ENCODE measurements around the gene RHOG. TPM values are rescaled to one million over a fixed set of nuclear protein-coding genes. Genes with fewer than 3 reads are reported as not detected.

Gene RHOG
- 10 to 100 TPM; 10.9 to 15.8 TPM for total RNA-seq

GRCh38 chr11:3840870-3841425 lies at the start of gene RHOG:
RHOG (minus strand) TSS chr11:3840959; CDS start chr11:3828138, 12,821 bp downstream.
- no peaks in the 10 kb centered on the region for H3K27me3 ChIP-seq
- ATAC-seq, result peak; percentile 86
- no peaks in the 10 kb centered on the region for H3K36me3 ChIP-seq (replicated peaks in 1 of 2; ENCODE audit: insufficient read depth in 1 of 2, low read depth in 2 of 2)
- H3K4me1 ChIP-seq, result peaks cover 35% of the 10 kb centered on the region
- H3K9me3 ChIP-seq, result no peaks in the 10 kb centered on the region
- TF ChIP-seq POLR2A (IDR thresholded peaks at IDR 0.05), result peak in 1 of 3 donors; percentile 39
- no peak for TF ChIP-seq CTCF (IDR thresholded peaks at IDR 0.05)
- peak within 1 kb of the TSS; percentile 86 to 96 (median 90) for H3K27ac ChIP-seq
- peak; percentile 73 to 84 (median 77) for DNase-seq
- intact Hi-C loops (cut with DNase I), result no loop called here
- WGBS, 2 donors, result 0% methylated on average over 4 to 37 of the region's 42 CpGs
- H3K4me3 ChIP-seq, result peak within 1 kb of the TSS; percentile 65 to 96

- WGBS, 2 donors, result 91 to 93% methylated on average over 2 of the region's 2 CpGs
- no peak overlapping the region for H3K4me3 ChIP-seq
- H3K27ac ChIP-seq, result no peak overlapping the region
- no peak for TF ChIP-seq POLR2A (IDR thresholded peaks at IDR 0.05)
- TF ChIP-seq CTCF (IDR thresholded peaks at IDR 0.05), result no peak
- H3K27me3 ChIP-seq, result no peaks in the 10 kb centered on the region
- DNase-seq (no peak), ATAC-seq (no peak)
- intact Hi-C loops (cut with DNase I), result no loop called here
- H3K4me1 ChIP-seq, result peaks cover 21% of the 10 kb centered on the region
- no peaks in the 10 kb centered on the region for H3K36me3 ChIP-seq (replicated peaks in 1 of 2; ENCODE audit: insufficient read depth in 1 of 2, low read depth in 2 of 2)
- no peaks in the 10 kb centered on the region for H3K9me3 ChIP-seq
Measured at GRCh38 chr11:3890014-3890413, 49.3 kb upstream of the RHOG start.

- Histone ChIP-seq H3K36me3 (replicated peaks in 1 of 2; ENCODE audit: insufficient read depth in 1 of 2, low read depth in 2 of 2) (no peaks in the 10 kb centered on the region), H3K9me3 (no peaks in the 10 kb centered on the region), H3K4me3 (no peak overlapping the region), H3K4me1 (peaks cover 9% of the 10 kb centered on the region), H3K27me3 (no peaks in the 10 kb centered on the region), H3K27ac (no peak overlapping the region)
- DNase-seq (no peak), ATAC-seq (no peak)
- intact Hi-C loops (cut with DNase I), result no loop called here
- no peak for TF ChIP-seq CTCF (IDR thresholded peaks at IDR 0.05)
- no peak for TF ChIP-seq POLR2A (IDR thresholded peaks at IDR 0.05)
Measured at GRCh38 chr11:3888876-3889275, 48.1 kb upstream of the RHOG start.

GRCh38 chr11:3886985-3887384 lies 46.2 kb upstream of the RHOG start:
- H3K27me3 ChIP-seq, result no peaks in the 10 kb centered on the region
- no peaks in the 10 kb centered on the region for H3K36me3 ChIP-seq (replicated peaks in 1 of 2; ENCODE audit: insufficient read depth in 1 of 2, low read depth in 2 of 2)
- no peak overlapping the region for H3K27ac ChIP-seq
- intact Hi-C loops (cut with DNase I), result no loop called here
- WGBS, 2 donors, result 83 to 92% methylated on average over 1 of the region's 1 CpG
- DNase-seq (no peak), ATAC-seq (no peak)
- H3K4me3 ChIP-seq, result no peak overlapping the region
- no peaks in the 10 kb centered on the region for H3K4me1 ChIP-seq
- no peaks in the 10 kb centered on the region for H3K9me3 ChIP-seq
- TF ChIP-seq CTCF (IDR thresholded peaks at IDR 0.05) (no peak), POLR2A (IDR thresholded peaks at IDR 0.05) (no peak)

GRCh38 chr11:3885855-3886254 lies 45.1 kb upstream of the RHOG start:
- Histone ChIP-seq H3K4me1 (peaks cover 1% of the 10 kb centered on the region), H3K27me3 (no peaks in the 10 kb centered on the region), H3K4me3 (no peak overlapping the region), H3K9me3 (no peaks in the 10 kb centered on the region), H3K36me3 (replicated peaks in 1 of 2; ENCODE audit: insufficient read depth in 1 of 2, low read depth in 2 of 2) (no peaks in the 10 kb centered on the region), H3K27ac (no peak overlapping the region)
- intact Hi-C loops (cut with DNase I), result no loop called here
- ATAC-seq (no peak), DNase-seq (no peak)
- 82 to 95% methylated on average over 3 to 7 of the region's 7 CpGs for WGBS, 2 donors
- no peak for TF ChIP-seq CTCF (IDR thresholded peaks at IDR 0.05)
- TF ChIP-seq POLR2A (IDR thresholded peaks at IDR 0.05), result no peak
